Neutrophil (primary cell): Measurements from ENCODE around the gene PRKD3.

Experiments
- H3K27ac ChIP-seq: fragments of 200-600 bp; sonication (generic); 2 replicates; pipeline ENCODE4 v1.5.1; 2016; ENCODE audit warnings: mild to moderate bottlenecking, moderate library complexity
- H3K27me3 ChIP-seq: fragments of 200-600 bp; sonication (generic); 2 replicates; pipeline ENCODE4 v1.6.0; 2016; ENCODE audit warnings: mild to moderate bottlenecking
- H3K36me3 ChIP-seq: fragments of 200-600 bp; sonication (generic); 2 replicates; pipeline ENCODE4 v1.5.1; 2017
- H3K4me1 ChIP-seq, 2 experiments: fragments of 200-600 bp in 1 of 2; sonication (generic) in 1 of 2; 1 replicate in 1 of 2; 2 replicates in 1 of 2; pipeline versions ENCODE4 v1.5.1 to v1.6.1; 2013 to 2016; ENCODE audit warnings: low read depth in 1 of 2, low read length in 1 of 2, mild to moderate bottlenecking in 1 of 2, moderate library complexity in 1 of 2; ENCODE audit not compliant: control insufficient read depth in 1 of 2, insufficient read depth in 1 of 2
- H3K4me3 ChIP-seq, 2 experiments: fragments of 200-600 bp in 1 of 2; sonication (generic) in 1 of 2; 1 replicate in 1 of 2; 2 replicates in 1 of 2; pipeline ENCODE4 v1.5.1; 2013 to 2016; ENCODE audit warnings: low read depth in 1 of 2, low read length in 1 of 2, mild to moderate bottlenecking in 1 of 2, moderate library complexity in 1 of 2
- H3K9me3 ChIP-seq: fragments of 200-600 bp; sonication (generic); 2 replicates; pipeline ENCODE4 v1.5.1; 2016
- CTCF ChIP-seq: fragments of 200-600 bp; sonication (generic); IDR thresholded peaks from 2 replicates; pipeline ENCODE4 v1.5.1; 2016; ENCODE audit warnings: antibody characterized with exemption

The PRKD3 gene

GRCh38 chr2:37284381-37284780, 40.3 kb downstream of the PRKD3 start:
- TF ChIP-seq CTCF: no peak
- H3K36me3 ChIP-seq: no peaks in the 10 kb centered on the region
- H3K27ac ChIP-seq: no peak overlapping the region

GRCh38 chr2:37283207-37283606, 41.4 kb downstream of the PRKD3 start:
- Histone ChIP-seq H3K36me3 (no peaks in the 10 kb centered on the region), H3K9me3 (no peaks in the 10 kb centered on the region), H3K27ac (no peak overlapping the region), H3K27me3 (no peaks in the 10 kb centered on the region), H3K4me3 (no peak overlapping the region), H3K4me1 (peaks cover 9 to 11% of the 10 kb centered on the region in 2 experiments)
- TF ChIP-seq CTCF: no peak

More at GRCh38 chr2:37284381-37284780, 40.3 kb downstream of the PRKD3 start:
- Histone ChIP-seq H3K9me3 (no peaks in the 10 kb centered on the region), H3K4me3 (no peak overlapping the region), H3K27me3 (no peaks in the 10 kb centered on the region), H3K4me1 (peaks cover 9 to 11% of the 10 kb centered on the region in 2 experiments)

- no peaks in the 10 kb centered on the region for H3K27me3 ChIP-seq
- no peaks in the 10 kb centered on the region for H3K9me3 ChIP-seq
- peaks cover 6 to 8% of the 10 kb centered on the region in 2 experiments for H3K4me1 ChIP-seq
- H3K27ac ChIP-seq: no peak overlapping the region
- no peak for TF ChIP-seq CTCF
- no peak overlapping the region for H3K4me3 ChIP-seq
- no peaks in the 10 kb centered on the region for H3K36me3 ChIP-seq
These were observed 41.9 kb downstream of the PRKD3 start for GRCh38 chr2:37282746-37283145.

GRCh38 chr2:37281916-37282315, 42.7 kb downstream of the PRKD3 start:
- Histone ChIP-seq H3K27ac (no peak overlapping the region), H3K4me3 (no peak overlapping the region), H3K4me1 (peaks cover 9 to 10% of the 10 kb centered on the region in 2 experiments), H3K27me3 (no peaks in the 10 kb centered on the region), H3K9me3 (no peaks in the 10 kb centered on the region), H3K36me3 (no peaks in the 10 kb centered on the region)
- TF ChIP-seq CTCF: no peak

- H3K36me3 ChIP-seq: no peaks in the 10 kb centered on the region
- TF ChIP-seq CTCF: no peak
- H3K27me3 ChIP-seq: no peaks in the 10 kb centered on the region
- no peaks in the 10 kb centered on the region for H3K9me3 ChIP-seq
- H3K4me3 ChIP-seq: no peak overlapping the region
- H3K27ac ChIP-seq: no peak overlapping the region
- peaks cover 57 to 63% of the 10 kb centered on the region in 2 experiments for H3K4me1 ChIP-seq
These were observed 48.3 kb downstream of the PRKD3 start for GRCh38 chr2:37276291-37276690.
